Heart left ventricle (tissue), 16 donors: Measurements from ENCODE around the gene NCSTN. TPM values are rescaled to one million over a fixed set of nuclear protein-coding genes. Genes with fewer than 3 reads are reported as not detected.

Experiments
- ATAC-seq, 4 donors: fragments of 200-7000 bp; cut with Tn5 transposase; one replicate each; pipeline ENCODE4 v1.9.1; 2020 to 2022; ENCODE audit warnings: moderate library complexity in 4 of 4, mild to moderate bottlenecking in 3 of 4, moderate number of reproducible peaks in 1 of 4
- DNase-seq, 5 donors: peaks; one replicate each; pipeline ENCODE4 v3.0.0-alpha.2; 2020
- H3K27ac ChIP-seq, 12 donors: fragments of 200-600 bp; sonication (generic) in 4 of 12; one replicate each; pipeline versions ENCODE4 v1.5.0 to v1.8.0; 2016 to 2022; ENCODE audit warnings: mild to moderate bottlenecking in 2 of 12
- H3K27me3 ChIP-seq, 9 donors: fragments of 200-600 bp; sonication (generic) in 2 of 9; one replicate each; pipeline versions ENCODE4 v1.5.1 to v1.8.0; 2016 to 2022; ENCODE audit warnings: mild to moderate bottlenecking in 3 of 9
- H3K36me3 ChIP-seq, 9 donors: fragments of 200-600 bp; sonication (generic) in 2 of 9; one replicate each; pipeline versions ENCODE4 v1.5.0 to v1.8.0; 2018 to 2022; ENCODE audit warnings: mild to moderate bottlenecking in 2 of 9
- H3K4me1 ChIP-seq, 12 donors: fragments of 200-600 bp; sonication (generic) in 4 of 12; one replicate each; pipeline versions ENCODE4 v1.5.0 to v1.8.0; 2016 to 2022; ENCODE audit warnings: mild to moderate bottlenecking in 3 of 12
- H3K4me3 ChIP-seq, 12 donors: fragments of 200-600 bp; sonication (generic) in 4 of 12; one replicate each; pipeline versions ENCODE4 v1.5.0 to v1.8.0; 2017 to 2022; ENCODE audit warnings: mild to moderate bottlenecking in 9 of 12, moderate library complexity in 4 of 12
- H3K9me3 ChIP-seq, 12 donors: fragments of 200-600 bp; sonication (generic) in 4 of 12; one replicate each; pipeline versions ENCODE4 v1.5.0 to v1.8.0; 2016 to 2022; ENCODE audit warnings: mild to moderate bottlenecking in 1 of 12
- POLR2A ChIP-seq, 2 donors: fragments of 450-650 bp; IDR thresholded peaks; one replicate each; pipeline ENCODE4 v1.6.1; 2017; ENCODE audit warnings: antibody characterized with exemption in 2 of 2, mild to moderate bottlenecking in 2 of 2, moderate library complexity in 2 of 2
- WGBS, 4 donors: extraction: QIAGEN DNeasy Blood & Tissue Kit in 2 of 4; methylation state at CpG; one replicate each; pipeline versions ENCODE4 v1.1.5 to v1.1.7; 2013 to 2018; 5-methylcytosine and 5-hydroxymethylcytosine counted together
- intact Hi-C, 10 donors: fragments of 100-400 bp; cut with DNase I; formaldehyde crosslinking; loops; one replicate each; pipeline versions ENCODE4 v1.11.1 to v1.14.2; 2022
- polyA plus RNA-seq, 2 donors: library from polyadenylated mRNA; stranded (reverse); fragments of 200-250 nt; gene quantifications; one replicate each; pipeline ENCODE4 v1.2.3, GENCODE V29; 2013
- total RNA-seq, 9 donors: library from RNA; depleted of rRNA in 2 of 9; stranded (reverse); fragments of >200 nt in 2 of 9; fragmentation: NEBNext Ultra II Directional in 3 of 9; extraction: Animal tissue kit (Norgen Biotek cat#: 25700) in 3 of 9; gene quantifications; one replicate each; pipeline versions ENCODE4 v1.1.0 to v1.2.4, GENCODE V29; 2016 to 2023
- TF ChIP-seq, protein P1 (sequence below), 12 donors: fragments of 200-600 bp; sonication (generic) in 4 of 12; IDR thresholded peaks; one replicate each; pipeline versions ENCODE4 v1.5.0 to v1.8.0; 2018 to 2022; ENCODE audit warnings: antibody characterized with exemption in 12 of 12, mild to moderate bottlenecking in 5 of 12
- donor health status: ischemic (EF 13 %, LVEDD 7.1; RV severe dilation, severe dysfunction).
- donor health status: healthy with polysubstance abuse.
- donor health status: DM: no; HTN: yes; CAD: no.
- donor health status: DM: no; HTN: no; CAD: no.
- donor health status: ischemic (EF 25% LVEDD 6.9; RV normal size, moderate dysfunction).
- donor health status: ischemic (EF 25% LVEDD 5.7; RV mildly dilated, moderate dysfunction).
- donor health status: healthy.
- donor health status: DM: yes; HTN: yes; CAD: no.
- donor health status: ischemic (EF 35%, LVEDD 5.7; RV mildly dilated, moderate dysfunction).
- donor health status: nonischemic (EF 11% LVEDD 7.7; RV severe dilation, severe dysfunction).
- donor health status: DM: yes; HTN: yes; CAD: no.
- donor health status: PGD.
- donor health status: ischemic (EF 29% LVEDD 5.4; RV normal size, mild dysfunction).
- donor health status: nonischemic (EF 23%, LVEDD 6.1; RV moderate dilation, normal function).

The NCSTN gene
- total and polyA plus RNA-seq, 11 donors = 47.3 to 101 (median 70.8) TPM

DNA sequence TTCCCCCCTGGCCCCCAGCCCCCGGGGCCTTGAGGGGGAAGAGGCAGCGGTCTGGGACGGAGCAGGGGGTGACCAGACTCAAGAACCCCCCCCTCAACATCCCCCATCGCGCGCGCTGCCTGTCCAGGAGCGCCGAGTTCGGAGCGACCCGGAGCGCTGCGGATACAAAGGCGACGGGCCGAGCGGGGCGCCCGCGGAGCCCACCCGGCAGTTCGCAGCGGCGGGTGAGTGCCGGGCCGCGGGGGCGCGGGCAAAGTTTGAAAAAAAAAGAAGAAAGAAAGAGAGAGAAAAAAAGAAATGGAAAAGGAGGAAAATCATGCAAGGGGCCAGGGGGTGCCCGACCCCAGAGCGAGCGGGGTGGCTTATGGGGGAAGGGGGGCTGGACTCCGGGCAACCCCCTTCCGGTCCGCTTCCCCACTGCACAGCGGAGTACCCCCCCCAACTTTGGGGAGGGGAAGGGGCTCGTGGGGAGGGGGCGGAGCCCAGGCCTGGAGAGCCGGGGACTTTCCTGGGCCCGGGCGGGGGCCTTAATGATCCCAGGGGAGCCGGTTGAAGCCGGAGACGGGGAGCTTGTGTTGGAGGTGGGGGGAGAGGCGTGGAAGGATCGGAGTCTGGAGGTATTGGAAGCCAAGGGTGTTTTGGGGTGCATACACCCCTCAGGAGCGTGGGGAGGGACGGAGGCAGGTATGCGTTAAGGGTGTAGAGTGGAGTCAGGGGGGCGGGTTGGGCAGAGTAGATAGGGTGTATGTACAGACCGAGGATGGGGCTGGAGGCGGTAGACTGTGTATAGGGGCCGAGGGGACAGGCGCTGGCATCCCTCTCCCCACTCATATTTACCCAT lies 57.7 kb downstream of the NCSTN start:
- DNase-seq (peak in 1 of 5 donors; percentile 41), ATAC-seq (peak; percentile 9 to 34 (median 21))
- Histone ChIP-seq H3K4me1 (peaks cover 0 to 49% (median 12%) of the 10 kb centered on the region in 12 donors), H3K36me3 (no peaks in the 10 kb centered on the region), H3K27ac (peak overlapping the region in 7 of 12 donors; percentile 5 to 80 (median 63)), H3K27me3 (peaks cover 0 to 20% (median 0%) of the 10 kb centered on the region in 9 donors), H3K4me3 (peak overlapping the region; percentile 63 to 85 (median 74)), H3K9me3 (no peaks in the 10 kb centered on the region)
- WGBS, 4 donors = 3 to 6% (median 4%) methylated on average over 53 to 55 of the region's 55 CpGs
- TF ChIP-seq, protein P1, sequence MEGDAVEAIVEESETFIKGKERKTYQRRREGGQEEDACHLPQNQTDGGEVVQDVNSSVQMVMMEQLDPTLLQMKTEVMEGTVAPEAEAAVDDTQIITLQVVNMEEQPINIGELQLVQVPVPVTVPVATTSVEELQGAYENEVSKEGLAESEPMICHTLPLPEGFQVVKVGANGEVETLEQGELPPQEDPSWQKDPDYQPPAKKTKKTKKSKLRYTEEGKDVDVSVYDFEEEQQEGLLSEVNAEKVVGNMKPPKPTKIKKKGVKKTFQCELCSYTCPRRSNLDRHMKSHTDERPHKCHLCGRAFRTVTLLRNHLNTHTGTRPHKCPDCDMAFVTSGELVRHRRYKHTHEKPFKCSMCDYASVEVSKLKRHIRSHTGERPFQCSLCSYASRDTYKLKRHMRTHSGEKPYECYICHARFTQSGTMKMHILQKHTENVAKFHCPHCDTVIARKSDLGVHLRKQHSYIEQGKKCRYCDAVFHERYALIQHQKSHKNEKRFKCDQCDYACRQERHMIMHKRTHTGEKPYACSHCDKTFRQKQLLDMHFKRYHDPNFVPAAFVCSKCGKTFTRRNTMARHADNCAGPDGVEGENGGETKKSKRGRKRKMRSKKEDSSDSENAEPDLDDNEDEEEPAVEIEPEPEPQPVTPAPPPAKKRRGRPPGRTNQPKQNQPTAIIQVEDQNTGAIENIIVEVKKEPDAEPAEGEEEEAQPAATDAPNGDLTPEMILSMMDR (IDR thresholded peaks at IDR 0.05) = peak in 1 of 12 donors; percentile 1
- no peak for TF ChIP-seq POLR2A (IDR thresholded peaks at IDR 0.05)
- intact Hi-C loops = no loop called here

DNA sequence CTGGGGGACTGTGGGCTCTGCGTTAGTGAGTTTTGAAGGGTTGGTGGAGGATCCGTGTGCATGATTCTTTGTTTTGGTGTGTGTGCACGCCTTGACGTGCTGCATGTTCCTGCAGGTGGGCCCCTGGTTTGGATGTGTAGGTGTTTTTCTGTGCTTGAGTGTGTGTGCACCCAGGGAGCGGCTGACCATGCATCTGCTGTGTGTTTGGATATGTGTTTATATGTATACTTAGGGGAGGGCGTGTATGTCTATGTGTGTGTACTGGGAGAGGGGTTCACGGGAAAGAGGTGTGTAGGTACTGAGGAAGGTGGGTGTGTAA lies 58.3 kb downstream of the NCSTN start:
- WGBS, 4 donors = 47 to 62% (median 54%) methylated on average over 7 of the region's 7 CpGs
- intact Hi-C loops = no loop called here
- ATAC-seq = no peak
- Histone ChIP-seq H3K4me3 (peak overlapping the region; percentile 63 to 85 (median 74)), H3K4me1 (peaks cover 0 to 49% (median 12%) of the 10 kb centered on the region in 12 donors), H3K36me3 (no peaks in the 10 kb centered on the region), H3K27me3 (peaks cover 0 to 20% (median 0%) of the 10 kb centered on the region in 9 donors), H3K27ac (peak overlapping the region in 2 of 12 donors; percentile 64 to 65), H3K9me3 (no peaks in the 10 kb centered on the region)
- TF ChIP-seq POLR2A (IDR thresholded peaks at IDR 0.05) = no peak
- TF ChIP-seq, protein P1 (IDR thresholded peaks at IDR 0.05) = no peak
- no peak for DNase-seq

DNA sequence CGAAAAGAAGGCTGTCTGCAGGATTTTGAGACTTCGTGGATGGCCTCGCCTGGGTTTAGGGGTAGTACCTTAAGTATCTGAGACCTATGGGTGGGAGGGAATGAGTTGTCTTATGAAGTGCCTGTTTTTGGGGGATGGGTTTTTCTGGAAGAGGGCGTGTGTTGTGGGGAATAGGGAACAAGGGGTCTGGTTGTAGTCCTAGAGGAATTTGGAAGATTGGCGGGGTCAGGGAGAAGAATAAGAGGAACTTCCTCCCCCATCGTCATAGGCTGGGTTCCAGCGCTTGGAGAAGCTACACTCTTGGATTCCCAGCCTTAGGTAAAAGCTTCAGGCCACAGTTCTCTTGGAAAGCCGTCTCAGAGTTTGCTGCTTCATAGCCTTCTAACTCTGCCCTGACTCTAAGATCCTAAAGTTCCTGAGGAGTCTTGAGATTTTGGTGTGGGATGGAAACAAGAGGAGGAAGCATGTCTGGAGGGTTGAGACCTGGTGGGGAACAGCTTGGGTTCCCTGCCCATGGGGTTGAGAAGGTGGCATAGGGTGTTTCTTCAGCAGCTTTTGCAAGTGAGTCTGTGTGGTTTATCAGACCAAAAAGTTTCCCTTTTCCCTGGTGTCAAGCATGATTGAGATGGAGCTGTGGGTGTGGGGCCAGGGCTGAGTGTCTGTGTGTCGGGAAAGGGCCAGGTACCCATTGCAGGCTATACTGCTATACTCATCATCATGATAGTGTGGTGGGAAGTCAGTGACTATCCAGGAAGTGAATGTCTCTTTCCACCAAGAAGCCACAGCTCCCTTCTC lies 59.0 kb downstream of the NCSTN start:
- DNase-seq = no peak

More for the DNA sequence above, 59.0 kb downstream of the NCSTN start:
- TF ChIP-seq, protein P1 (IDR thresholded peaks at IDR 0.05) = no peak
- no peak for ATAC-seq
- Histone ChIP-seq H3K27me3 (peaks cover 0 to 20% (median 0%) of the 10 kb centered on the region in 9 donors), H3K36me3 (no peaks in the 10 kb centered on the region), H3K27ac (peak overlapping the region in 4 of 12 donors; percentile 11 to 31 (median 24)), H3K4me1 (peaks cover 0 to 49% (median 12%) of the 10 kb centered on the region in 12 donors), H3K4me3 (peak overlapping the region in 4 of 12 donors; percentile 74 to 81 (median 76)), H3K9me3 (no peaks in the 10 kb centered on the region)
- WGBS, 4 donors = 46 to 66% (median 52%) methylated on average over 9 of the region's 9 CpGs
- intact Hi-C loops = no loop called here
